Measurements from ENCODE around the gene VDR.
"Not testable (repeated sequence)": the region's sequence is repeated elsewhere in the genome, so short reads cannot be mapped to it uniquely, and the experiment has no call there.

VDR gene

GRCh38 chr12:47849261-47849660 lies 55.5 kb downstream of the VDR start:
- DNase-seq (ENCODE audit: low read depth in 2 of 2): no peak

GRCh38 chr12:47848853-47849252 lies 55.9 kb downstream of the VDR start:
- no peak for DNase-seq (ENCODE audit: low read depth in 2 of 2)

GRCh38 chr12:47846294-47846996 lies 58.3 kb downstream of the VDR start:
- DNase-seq (ENCODE audit: low read depth in 2 of 2): no peak

DNA sequence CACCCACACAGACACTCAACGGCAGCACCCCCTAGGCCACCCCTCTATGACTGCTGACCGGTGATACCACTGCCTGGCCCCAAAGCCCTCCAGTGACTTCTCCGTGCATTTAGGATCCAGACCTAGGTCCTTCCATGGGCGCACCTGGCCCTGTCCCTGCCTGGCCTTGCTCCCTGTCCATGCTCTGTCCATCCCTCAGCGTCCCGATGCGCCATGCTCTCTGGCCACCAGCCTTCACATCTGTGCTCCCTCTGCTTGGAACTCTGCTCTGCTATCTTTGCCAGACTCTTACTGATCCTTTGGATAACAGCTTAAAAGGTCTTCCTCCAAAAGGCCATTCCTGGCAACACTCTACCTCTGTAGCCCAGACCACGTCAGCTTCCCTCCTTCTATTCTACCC lies 59.7 kb downstream of the VDR start:
- DNase-seq (ENCODE audit: low read depth in 2 of 2): no peak

- no peak for DNase-seq (ENCODE audit: low read depth in 2 of 2)
These were observed 60.4 kb downstream of the VDR start for GRCh38 chr12:47844264-47845019.

- DNase-seq (ENCODE audit: low read depth in 2 of 2): no peak
These were observed 61.4 kb downstream of the VDR start for GRCh38 chr12:47843226-47843980.

DNA sequence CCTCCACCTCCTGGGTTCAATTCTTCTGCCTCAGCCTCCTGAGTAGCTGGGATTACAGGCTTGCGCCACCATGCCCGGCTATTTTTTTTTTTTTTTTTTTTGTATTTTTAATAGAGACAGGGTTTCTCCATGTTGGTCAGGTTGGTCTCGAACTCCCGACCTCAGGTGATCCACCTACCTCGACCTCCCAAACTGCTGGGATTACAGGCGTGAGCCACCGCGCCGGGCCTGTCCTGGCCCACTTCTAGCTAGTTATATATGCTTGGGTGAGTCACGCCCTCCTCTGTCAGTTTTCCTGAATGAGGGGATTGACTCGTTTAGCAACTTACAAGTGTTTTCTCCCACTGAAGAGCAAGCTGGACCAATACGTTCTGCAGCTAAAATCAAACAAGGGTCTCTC lies 62.3 kb downstream of the VDR start:
- DNase-seq (ENCODE audit: low read depth in 2 of 2): not testable (repeated sequence)

DNA sequence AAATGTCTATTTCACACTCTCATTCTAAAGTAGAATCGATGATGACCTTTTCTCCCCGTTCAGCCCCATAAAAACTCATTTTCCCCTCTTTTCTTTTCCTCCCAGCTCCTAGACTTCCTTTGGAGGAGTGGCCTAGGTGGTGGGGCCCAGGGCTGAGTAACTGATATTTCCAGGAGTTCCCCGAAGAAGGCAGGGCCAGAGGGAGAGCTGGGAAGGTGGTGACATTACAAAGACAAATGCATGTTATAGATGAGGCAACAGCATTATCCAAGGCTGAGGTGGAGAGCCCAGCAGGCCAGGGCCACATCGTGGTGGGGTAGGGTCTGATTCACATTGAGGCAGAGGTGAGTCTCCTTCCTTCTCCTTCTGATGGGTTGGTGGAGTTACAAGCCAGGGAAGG lies 62.9 kb downstream of the VDR start:
- DNase-seq (ENCODE audit: low read depth in 2 of 2): no peak

GRCh38 chr12:47841501-47841900 lies 63.3 kb downstream of the VDR start:
- no peak for DNase-seq (ENCODE audit: low read depth in 2 of 2)

- DNase-seq (ENCODE audit: low read depth in 2 of 2): no peak
These were observed 64.2 kb downstream of the VDR start for GRCh38 chr12:47840571-47840970.

- DNase-seq (ENCODE audit: low read depth in 2 of 2): no peak
These were observed 65.4 kb downstream of the VDR start for GRCh38 chr12:47839214-47839876.

GRCh38 chr12:47838286-47838931 lies 66.4 kb downstream of the VDR start:
- DNase-seq (ENCODE audit: low read depth in 2 of 2): no peak

DNA sequence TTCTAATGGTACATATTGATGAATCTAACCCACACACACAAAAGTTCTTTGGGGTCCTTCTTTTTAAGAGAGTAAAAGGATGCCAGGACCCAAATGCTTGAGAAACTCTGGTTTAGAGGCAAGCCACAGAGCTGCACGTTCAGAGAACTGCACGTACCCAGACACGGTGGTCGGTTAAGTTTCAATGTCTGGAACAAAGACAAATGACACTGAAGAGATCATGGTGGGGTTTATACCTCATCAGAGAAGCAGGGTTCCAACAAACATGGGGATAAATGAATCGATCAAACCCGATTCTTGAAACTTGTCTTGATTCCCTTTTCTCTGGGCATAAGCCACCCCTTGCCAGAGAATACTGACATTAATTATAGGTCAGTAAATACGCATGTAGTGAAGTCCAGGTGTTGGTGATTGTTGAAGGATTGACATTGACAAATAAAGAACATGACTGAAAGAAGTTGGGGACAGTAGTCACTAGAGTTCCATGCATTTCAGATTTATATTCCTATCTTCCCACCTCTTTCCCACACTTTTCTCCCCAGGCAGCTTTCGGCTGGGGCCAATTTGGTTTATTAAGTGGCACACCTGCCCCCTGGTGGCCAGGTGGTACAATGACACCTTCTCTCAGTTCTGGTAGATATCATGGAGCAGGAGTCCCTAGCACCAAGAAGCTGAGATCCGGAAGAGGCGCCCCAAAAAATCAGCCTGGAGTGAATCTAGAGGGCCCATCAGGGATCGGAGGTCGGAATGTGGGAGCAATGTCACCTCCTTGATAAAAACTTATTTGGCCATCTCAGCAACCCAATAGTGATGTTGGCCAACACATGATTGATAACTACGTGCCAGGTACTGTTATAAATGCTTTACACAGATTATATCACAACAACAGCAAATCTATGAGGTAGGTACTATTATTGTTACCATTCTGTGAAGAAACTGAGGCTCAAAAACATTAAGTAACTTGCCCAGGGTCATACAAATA lies 67.3 kb downstream of the VDR start:
- DNase-seq (ENCODE audit: low read depth in 2 of 2): peak in 1 of 2 donors; percentile 52

DNA sequence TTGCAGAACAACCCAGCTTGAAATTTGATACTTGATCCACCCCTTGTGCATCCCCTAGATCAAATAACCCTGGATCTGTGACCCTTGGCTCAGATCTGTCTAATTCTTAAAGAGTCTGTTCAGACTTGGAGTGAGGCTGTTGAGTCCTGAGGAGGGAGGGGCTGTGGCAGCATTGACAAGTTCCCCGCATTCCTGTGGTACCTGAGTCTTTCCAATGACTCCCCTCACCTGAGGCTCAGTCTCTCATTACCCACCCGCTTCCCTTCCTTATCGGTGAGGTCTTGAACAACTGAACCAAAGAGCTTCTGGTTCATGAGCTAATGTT lies 69.0 kb downstream of the VDR start:
- DNase-seq (ENCODE audit: low read depth in 2 of 2): no peak

DNA sequence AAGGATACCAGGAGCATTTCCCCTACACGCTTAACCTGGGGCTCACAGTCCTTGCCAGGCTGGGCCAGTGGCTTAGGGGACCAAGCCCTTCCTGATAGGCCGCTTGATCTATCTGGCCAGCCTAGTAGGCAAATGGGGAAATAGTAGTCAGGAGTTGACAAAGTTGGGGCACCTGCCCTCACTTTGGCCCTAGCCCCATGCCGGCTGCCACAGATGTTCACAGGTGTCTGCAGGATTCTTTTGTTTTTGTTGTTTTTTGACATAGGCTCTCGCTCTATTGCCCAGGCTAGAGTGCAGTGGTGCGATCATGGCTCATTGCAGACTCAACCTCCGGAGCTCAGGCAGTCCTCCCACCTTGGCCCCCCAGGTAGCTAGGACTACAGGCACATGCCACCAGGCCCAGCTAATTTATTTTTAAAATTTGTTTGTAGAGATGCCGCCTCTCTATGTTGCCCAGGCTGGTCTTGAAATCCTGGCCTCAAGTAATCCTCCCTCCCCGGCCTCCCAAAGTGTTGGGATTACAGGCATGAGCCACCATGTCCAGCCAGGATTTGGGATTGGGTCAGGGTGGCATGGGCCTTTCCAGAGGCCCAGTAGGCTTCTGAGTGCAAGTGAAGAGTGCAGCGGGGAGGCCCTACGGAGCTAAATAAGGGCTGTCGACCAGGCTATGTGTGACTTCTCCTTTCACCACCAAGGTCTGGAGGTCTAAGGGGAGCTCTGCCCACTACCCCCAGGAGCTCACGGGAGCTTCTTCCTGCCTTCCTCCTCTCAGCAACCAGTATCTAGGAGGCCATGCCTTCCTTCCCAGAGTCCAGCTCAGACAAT lies 69.6 kb downstream of the VDR start:
- no peak for DNase-seq (ENCODE audit: low read depth in 2 of 2)

- no peak for DNase-seq (ENCODE audit: low read depth in 2 of 2)
These were observed 70.4 kb downstream of the VDR start for GRCh38 chr12:47834199-47834903.

- DNase-seq (ENCODE audit: low read depth in 2 of 2): no peak
These were observed 71.2 kb downstream of the VDR start for GRCh38 chr12:47833591-47834012.

GRCh38 chr12:47832263-47832933 lies 72.4 kb downstream of the VDR start:
- no peak for DNase-seq (ENCODE audit: low read depth in 2 of 2)
